HG02840 (cell line): ENCODE data around the gene PON1.

Experiments
- ATAC-seq: cut with Tn5 transposase; IDR thresholded peaks from one replicate; pipeline ENCODE4 v1.9.1; 2021; ENCODE audit warnings: mild to moderate bottlenecking, moderate library complexity, moderate number of reproducible peaks; ENCODE audit not compliant: unreplicated experiment, low FRiP score

PON1 gene

DNA sequence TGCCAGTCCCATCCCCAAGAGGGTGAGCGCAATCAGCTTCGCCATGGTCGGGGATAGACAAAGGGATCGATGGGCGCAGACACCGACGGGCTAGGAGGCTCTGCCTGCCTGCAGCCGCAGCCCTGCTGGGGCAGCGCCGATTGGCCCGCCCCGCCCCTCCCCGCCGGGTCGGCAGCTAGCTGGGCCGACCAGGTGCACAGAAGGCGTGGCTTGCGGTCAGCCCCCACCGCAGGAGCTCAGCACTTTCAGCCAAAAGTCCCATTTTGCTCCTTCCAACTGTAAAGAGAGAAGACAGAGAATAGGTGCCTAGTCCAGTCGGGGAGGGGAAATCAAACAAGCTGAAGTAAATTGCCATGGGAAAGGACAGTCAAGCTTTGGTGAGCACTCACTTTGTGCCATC, at the start of gene PON1:
PON1 (minus strand) TSS at position 102 of the 400 bp plus-strand sequence; CDS start at position 45, 57 bp downstream.
- peak; percentile 85 for ATAC-seq

DNA sequence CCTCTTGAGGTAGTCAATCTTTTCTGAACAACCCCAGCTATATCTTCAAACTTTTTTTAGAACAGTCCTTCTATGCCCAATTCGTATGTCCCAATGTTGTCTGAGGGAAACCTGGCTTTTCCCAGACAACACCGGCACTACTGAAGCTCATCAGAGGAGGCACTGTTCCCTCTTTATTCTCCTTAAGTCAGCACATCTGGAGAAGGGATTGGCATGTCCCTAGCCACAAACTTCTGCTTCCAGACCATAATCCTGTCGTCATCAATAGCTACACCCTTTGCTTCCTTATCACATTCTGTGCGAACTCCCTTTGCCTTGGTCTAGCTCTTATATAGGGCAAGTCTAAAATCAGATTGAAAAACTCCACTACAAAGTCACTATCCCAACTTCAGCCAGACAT, 49.0 kb upstream of the PON1 start:
- ATAC-seq: no peak

DNA sequence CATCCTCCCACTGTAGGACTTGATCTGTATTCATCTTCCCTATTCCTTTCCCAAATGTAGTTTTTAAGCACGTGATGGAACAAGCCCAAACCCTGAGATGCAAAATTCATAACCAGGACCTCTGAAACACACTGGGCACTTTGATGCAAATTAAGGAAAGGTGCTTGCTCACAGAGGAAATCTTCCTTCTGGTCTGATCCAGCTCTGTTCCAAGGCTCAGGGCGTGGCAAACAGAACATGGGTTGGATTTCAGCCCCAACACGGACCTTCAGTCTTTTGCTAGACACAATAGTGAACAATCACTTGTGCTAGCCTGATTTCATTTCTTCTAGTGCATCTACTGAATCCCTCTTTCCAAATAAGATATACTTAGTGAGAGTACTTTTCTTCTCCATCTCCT, 43.9 kb upstream of the PON1 start:
- no peak for ATAC-seq

DNA sequence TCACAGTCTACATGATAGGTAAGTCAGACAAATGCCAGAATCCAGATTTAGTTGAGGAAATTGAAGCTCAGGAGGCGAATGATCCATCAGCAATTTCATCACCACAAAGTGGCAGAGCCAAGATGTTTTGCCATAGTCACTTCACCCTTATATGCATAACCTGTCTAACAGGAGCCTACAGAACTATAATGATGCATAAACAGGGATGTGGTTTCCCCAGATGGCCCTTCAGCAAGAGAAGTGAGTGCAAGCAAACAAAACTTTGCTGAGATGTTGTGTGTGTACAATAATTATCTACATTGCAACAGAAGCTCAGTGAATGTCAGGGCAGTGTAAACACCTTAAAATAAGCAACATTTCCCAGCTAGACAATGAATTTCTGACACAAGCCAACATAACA, 43.3 kb upstream of the PON1 start:
- no peak for ATAC-seq

DNA sequence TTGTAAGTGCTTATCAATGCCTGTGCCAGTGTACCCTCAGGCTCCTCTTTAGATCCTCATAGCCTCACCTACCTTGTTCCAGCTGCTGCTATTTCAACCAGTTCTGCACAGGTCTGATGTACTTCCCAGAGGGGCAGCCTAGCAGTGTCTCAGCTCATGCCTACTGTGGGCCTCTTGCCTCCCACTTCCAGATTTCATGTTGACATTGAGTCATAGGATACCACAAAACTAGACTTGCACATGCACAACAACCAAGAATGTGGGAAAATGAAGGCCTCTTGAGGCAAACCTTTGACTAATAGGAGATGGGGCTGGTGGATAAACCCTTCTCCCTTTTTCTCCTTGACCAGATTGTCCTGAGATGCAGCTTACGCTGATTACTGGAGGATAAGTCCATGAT, 40.8 kb upstream of the PON1 start:
- ATAC-seq: no peak

DNA sequence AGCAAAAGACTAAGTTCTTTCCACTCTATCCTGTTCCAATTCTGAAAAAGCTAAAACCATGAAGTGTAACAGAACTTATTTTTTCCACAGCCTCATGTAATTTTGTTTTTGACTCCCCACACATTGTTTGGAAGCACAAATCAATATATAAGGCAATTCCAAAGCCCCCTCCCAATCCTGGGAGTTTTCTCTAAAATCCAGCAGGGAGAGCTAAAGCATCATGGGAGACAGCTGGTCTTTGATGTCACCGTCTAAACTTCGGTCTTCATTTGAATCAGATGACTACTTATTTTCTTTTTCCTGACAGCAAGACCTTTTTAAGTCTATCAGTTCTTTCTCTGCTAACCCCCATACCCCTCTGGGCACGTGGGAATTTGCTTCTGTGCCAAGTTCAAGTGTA, 33.3 kb upstream of the PON1 start:
- ATAC-seq: no peak

DNA sequence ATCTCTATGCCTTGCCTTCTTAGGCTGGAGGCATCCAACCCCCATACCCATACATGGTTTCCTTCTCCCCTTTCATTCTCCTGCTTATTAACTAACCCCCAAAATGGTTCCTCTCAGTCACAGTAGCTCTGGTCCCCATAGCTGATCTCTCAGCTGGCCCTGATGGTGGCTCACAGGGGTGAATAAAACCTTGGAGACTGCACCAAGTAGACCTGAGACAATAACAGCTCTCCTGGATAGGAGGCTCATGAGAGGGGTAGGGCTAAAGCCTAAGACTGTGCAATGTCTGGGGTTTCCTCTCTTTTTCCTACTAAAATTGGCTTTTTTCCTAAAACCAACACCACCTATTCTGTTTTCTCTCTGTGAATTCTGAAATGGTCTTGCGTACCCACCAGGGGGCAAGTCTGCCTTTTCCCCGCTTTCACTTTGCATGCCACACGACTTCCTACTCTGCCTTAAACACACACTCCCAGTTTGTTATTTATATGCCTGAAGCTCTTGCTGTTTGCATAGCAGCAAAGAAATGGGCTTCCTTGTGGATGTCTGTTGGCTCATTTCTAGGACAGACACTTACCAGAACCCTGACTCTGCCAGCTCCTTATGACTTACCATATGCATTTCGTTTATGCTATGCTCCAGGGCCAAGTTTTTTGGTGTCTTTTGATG, 18.4 kb upstream of the PON1 start:
- ATAC-seq: no peak

DNA sequence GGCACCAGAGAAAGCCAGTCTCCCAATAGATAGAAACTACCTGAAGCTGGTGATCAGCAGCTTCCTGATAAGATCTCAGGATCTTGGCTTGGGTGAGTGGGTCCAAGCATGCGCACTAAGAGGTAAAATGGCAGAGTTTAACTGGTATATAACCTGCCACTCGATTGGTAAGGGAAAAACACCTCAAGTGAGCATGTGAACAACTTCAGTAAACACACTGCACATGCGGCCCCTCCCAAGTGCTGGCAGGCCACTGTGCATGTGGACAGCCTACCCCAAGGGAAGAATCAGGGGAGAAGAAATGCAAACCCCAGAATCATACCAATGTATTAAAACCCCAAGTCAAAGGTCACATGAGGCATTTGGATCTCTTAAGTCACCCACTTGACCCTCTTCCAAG, 17.7 kb upstream of the PON1 start:
- no peak for ATAC-seq

DNA sequence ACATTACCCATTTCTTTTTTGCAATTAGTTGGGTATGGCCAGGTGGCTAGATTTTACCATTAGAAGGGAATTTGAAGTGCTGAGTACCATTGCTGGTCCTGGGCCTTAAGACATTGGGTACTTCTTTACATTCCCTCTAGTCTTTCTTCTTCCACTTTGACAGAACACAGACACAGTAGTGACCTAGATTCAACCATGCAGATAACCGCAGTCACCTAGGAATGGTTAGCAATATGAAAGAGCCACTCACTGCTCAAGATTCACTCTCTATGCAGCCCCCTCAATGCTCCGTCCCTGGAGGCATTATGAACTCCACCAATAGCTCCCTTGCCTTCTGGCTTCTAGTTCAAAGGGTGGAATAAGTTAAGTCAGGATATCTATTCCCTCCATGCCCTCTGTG, 16.2 kb upstream of the PON1 start:
- no peak for ATAC-seq

DNA sequence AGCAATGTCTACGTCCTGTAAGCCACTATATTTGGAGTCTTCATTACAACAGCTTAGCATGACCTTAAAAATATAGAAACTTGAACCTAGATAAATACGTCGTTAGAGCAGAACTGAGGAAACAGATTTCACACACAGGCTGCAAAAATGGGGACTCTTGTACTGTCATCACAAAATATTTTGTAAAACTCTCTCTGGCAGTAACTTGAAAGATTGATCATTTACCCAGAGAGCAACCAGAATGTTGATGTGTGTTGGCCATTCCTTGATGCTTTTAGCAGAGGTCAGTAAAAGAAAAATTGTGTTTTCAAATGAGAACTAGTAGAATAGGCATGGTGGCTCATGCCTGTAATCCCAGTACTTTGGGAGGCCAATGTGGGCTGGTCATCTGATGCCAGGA, 14.5 kb upstream of the PON1 start:
- no peak for ATAC-seq

DNA sequence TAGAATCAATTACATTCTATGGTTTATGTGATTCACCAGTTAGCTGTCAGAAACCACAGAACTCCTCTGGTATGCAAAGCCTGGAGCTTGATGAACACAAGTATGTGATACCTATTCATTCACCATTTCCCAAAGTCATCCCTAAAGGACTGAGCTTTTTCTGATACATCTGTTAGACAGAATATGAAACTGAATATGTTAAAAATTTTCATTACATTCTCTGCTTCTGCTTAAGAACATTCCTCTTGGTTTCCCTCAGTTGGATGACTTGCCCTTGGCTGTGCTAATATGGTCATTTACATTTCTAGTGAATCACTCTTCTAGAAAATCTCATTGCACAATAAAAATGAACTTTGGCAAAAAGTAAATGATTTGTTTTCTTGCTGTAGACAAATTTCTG, 10.8 kb upstream of the PON1 start:
- ATAC-seq: no peak

DNA sequence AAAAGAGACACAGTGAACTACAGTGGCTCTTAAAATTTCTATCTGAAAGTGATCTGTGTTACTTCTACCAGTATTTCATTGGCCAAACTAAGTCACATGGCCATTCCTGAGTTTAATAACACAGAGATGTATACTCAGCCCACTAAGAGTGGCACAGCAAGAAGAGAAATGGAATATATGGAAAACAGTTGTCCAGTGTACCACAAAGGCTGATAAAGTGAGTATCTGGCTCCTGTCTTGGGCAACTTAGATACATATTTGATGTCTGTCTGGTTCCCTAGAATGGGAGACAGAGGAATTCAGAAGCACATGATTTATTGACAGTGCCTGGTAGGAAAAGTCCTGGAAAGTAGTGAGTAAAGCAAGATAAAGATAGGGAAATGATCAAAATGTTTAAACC, 10.1 kb upstream of the PON1 start:
- no peak for ATAC-seq

DNA sequence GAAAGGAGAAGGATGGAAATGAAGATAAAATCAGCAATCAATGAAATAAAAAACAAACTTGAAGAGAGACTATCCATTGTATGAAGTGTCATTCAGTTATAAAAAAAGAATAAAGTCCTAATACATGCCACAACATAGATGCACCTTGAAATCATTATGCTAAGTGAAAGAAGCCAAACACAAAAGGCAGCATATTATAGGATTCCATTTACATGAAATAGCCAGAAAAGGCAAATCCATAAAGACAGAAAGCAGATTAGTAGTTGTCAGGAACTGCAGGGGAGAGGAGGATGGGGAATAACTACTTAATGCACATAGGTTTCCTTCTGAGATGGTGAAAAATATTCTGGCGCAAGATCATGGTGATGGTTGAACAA, 6.6 kb upstream of the PON1 start:
- ATAC-seq: peak; percentile 25

DNA sequence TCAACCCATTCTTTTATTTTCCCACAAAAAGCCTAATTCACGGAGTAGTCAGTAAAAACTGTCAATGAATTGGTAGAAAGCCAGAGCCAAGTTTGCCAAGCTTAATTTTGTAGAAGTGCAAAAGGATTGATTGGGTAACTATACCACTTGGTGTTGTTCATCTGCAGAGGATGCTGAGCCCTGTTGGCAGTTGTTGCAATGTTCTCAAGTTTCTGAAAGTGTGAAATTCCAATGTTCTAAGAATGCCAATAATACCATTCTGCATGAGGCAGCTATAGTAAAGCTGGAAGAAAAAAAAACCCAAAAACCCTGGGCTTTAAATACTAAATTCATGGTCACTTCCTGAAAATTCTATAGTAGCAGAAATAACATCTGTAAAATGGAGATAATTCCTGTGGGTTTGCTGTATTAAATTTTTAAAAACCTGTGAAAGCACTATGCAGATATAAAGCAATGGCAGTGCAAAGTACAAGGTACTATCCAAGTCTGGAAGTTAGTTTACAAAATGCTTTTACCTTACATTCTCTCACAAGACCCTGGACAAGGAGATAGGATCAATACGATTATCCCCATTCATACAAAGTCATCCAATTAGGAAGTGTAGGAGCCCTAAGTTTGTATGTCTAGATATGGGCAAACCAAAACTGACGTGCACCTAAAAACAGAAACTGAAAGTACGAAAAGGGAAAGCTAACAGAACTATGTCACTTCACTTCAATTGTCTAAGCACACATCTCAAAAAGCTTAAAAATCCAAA, 6.0 kb upstream of the PON1 start:
- ATAC-seq: peak; percentile 90

DNA sequence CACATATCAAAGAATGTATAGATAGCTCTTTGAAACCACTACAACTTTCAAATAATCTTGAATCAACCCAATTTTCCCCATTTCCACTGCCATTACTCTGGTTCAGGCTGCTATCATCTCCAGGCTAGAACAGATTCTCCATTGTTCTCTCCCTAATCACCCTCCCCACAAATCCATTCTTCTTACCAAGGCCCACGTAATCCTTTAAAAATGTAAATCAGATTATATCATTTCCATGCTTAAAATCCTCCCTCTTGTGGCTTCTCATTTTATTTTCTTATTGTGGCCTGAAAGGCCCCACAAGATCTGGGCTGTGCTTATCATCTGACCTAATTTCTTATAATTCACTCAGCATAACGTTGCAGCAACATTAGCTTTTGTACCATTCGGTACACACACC, 3.0 kb upstream of the PON1 start:
- no peak for ATAC-seq

DNA sequence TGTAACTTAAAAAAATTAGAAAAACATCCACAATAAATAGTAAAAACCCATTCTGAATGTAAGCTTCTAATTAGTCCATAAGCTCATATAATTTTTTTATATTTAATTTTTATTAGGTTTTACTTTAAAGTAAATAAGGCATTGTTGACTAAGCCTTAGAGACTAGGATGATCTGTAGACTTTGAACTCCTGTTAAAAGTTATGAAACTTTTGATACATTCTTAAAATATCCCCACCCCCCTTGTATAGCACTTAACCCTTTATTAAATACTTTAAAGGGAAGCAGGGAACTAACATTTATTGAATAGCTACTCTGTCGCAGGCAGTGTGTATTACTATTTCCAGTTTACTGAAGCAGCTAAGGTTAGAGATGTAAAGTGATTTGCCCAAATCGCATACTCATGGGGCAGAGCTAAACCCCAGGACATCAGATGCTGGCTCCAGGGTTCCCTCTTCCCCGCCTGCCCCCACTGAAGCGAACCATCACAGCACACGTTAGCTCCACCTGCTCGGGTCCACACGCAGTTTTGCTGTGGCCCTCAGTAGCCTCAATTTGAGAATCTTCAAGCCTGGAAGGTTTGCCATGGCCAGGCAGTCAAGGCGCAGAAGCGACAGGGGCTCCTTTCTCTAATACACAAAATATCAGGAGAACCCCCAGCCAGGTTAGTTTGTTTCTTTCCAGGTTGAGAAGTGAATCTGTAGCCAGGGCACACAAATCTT, 762 bp downstream of the PON1 start:
- no peak for ATAC-seq

DNA sequence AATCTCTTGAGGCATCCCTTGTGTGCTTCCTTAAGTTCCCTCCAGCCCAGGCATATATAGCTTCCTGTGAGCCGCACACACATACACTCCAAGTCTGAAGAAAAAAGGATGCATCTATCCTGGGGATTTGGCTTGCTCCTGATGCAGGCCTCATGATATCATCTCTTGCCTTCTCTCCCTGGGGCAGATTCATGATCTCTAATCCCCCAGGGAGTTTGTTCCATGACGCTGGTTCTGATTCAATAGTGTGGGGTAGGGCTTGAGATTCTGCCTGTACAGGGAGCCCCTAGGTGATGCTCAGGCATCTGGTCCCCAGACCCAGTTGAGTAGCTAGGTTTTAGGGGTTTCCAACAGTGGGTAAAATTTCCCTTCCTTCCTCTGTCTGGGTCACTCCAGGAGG, 1.5 kb downstream of the PON1 start:
- no peak for ATAC-seq

DNA sequence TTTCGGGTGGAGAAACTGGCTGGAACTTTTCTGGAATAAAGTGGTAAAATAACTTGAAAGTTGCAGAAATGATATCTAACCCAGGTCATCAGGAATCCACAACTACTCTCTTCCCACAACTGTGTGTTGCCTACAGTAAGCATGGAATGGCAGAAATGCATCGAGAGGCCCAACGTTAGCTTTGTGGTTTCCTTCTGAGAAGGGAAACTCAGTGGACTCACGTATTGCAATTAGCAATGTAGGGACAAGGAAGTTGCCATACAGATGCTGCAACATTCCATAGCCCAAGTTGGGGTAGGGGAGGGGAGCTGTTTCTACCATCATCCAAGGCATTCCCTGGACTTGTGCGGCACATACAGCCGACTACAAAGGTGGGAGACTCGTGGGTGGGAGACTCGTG, 1.9 kb downstream of the PON1 start:
- no peak for ATAC-seq

DNA sequence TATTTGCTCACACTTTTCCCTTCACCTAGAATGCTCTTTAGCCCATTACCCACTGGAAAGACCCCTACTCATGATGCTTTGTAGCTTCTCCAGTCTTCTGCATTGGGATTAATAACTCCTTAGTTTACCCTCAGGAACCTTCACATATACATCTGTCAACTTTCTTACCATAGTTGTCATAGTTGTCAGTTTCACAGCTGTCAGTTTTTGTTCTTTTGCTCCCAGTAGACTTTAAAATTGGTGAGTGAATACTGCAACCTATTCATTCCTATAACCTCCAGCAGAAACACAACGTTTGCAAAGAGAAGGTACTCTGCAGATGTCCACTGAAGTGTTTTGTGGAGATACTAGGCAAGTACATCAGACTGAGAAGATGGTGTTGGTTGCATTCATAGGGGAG, 2.6 kb downstream of the PON1 start:
- no peak for ATAC-seq

DNA sequence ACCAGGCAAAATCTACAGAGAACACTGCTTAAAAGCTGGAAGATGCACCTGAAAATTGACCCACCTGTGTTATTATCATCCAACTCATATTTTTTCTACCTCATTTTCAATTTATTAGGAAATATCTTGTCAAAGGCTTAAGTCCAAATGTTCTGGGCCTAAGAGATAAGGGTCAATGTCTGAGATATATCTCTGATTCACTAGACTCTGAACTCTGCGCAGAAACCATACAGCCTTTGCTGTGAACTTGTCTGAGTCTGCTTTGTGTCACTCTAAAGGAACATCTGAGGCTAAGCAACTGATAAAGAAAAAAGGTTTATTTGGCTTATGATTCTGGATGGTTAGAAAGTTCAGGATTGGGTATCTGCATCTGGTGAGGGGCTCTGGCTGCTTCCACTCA, 3.7 kb downstream of the PON1 start:
- no peak for ATAC-seq

DNA sequence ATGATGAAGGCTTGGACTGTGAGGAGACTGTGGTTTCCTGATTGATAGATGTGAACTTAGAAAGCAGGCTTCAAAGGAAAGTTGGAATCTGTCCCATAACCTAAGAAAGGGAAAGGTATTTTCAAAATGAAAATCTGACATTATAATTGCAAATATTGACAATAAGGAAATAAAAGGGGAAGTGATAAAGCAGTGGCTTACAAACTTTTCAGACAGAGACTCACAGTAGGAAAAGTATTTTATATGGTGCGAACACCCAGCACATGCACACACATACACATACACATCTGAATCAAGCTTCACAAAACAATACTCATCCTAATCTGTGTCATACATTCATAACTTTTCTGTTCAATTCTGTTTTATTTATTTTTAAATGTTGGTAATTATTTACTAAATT, 4.8 kb downstream of the PON1 start:
- ATAC-seq: no peak
